Glutamatergic neuron (in vitro differentiated cells): ENCODE measurements around the gene CSNK1G1. TPM values are rescaled to one million over a fixed set of nuclear protein-coding genes. Genes with fewer than 3 reads are reported as not detected.
"Not testable (repeated sequence)": the region's sequence is repeated elsewhere in the genome, so short reads cannot be mapped to it uniquely, and the experiment has no call there.

Experiments
- DNase-seq: peaks from one replicate; pipeline ENCODE4 v3.0.0; 2022
- H3K27ac Mint-ChIP-seq: one replicate; pipeline ENCODE4 v1.8.0; 2020; ENCODE audit warnings: mild to moderate bottlenecking, mixed read lengths, inconsistent platforms; ENCODE audit not compliant: unreplicated experiment
- H3K27me3 Mint-ChIP-seq: one replicate; pipeline ENCODE4 v1.8.0; 2020; ENCODE audit warnings: mild to moderate bottlenecking, moderate library complexity, mixed read lengths, inconsistent platforms; ENCODE audit not compliant: unreplicated experiment
- H3K36me3 Mint-ChIP-seq: one replicate; pipeline ENCODE4 v1.8.0; 2020; ENCODE audit warnings: mild to moderate bottlenecking, mixed read lengths, inconsistent platforms; ENCODE audit not compliant: unreplicated experiment
- H3K4me1 Mint-ChIP-seq: one replicate; pipeline ENCODE4 v1.8.0; 2020; ENCODE audit warnings: mild to moderate bottlenecking, low read depth, mixed read lengths, inconsistent platforms; ENCODE audit not compliant: unreplicated experiment
- H3K4me3 Mint-ChIP-seq: one replicate; pipeline ENCODE4 v1.8.0; 2020; ENCODE audit warnings: mild to moderate bottlenecking, mixed read lengths, inconsistent platforms; ENCODE audit not compliant: unreplicated experiment
- H3K9me3 Mint-ChIP-seq: one replicate; pipeline ENCODE4 v1.8.0; 2020; ENCODE audit warnings: mild to moderate bottlenecking, moderate library complexity, mixed read lengths, inconsistent platforms; ENCODE audit not compliant: unreplicated experiment
- total RNA-seq: library from RNA; stranded (reverse); fragmentation: NEBNext Ultra II Directional; extraction: Animal tissue kit (Norgen Biotek cat#: 25700); gene quantifications from one replicate; pipeline ENCODE4 v1.2.1, GENCODE V29; 2021; ENCODE audit not compliant: unreplicated experiment
- TF ChIP-seq, protein P1 (sequence below): fragments of 200-600 bp; sonication (generic); IDR thresholded peaks from one replicate; pipeline ENCODE4 v1.5.0; 2021; ENCODE audit not compliant: partially characterized antibody, unreplicated experiment

The CSNK1G1 gene
- total RNA-seq, 1 donor from 2014 or later, result 34.2 TPM

GRCh38 chr15:64275934-64276333 lies 80.0 kb downstream of the CSNK1G1 start:
- Mint-ChIP-seq H3K36me3 (no peaks in the 10 kb centered on the region), H3K4me3 (no peak overlapping the region), H3K27ac (no peak overlapping the region), H3K9me3 (peaks cover 3% of the 10 kb centered on the region), H3K27me3 (no peaks in the 10 kb centered on the region), H3K4me1 (no peaks in the 10 kb centered on the region)
- TF ChIP-seq, protein P1, sequence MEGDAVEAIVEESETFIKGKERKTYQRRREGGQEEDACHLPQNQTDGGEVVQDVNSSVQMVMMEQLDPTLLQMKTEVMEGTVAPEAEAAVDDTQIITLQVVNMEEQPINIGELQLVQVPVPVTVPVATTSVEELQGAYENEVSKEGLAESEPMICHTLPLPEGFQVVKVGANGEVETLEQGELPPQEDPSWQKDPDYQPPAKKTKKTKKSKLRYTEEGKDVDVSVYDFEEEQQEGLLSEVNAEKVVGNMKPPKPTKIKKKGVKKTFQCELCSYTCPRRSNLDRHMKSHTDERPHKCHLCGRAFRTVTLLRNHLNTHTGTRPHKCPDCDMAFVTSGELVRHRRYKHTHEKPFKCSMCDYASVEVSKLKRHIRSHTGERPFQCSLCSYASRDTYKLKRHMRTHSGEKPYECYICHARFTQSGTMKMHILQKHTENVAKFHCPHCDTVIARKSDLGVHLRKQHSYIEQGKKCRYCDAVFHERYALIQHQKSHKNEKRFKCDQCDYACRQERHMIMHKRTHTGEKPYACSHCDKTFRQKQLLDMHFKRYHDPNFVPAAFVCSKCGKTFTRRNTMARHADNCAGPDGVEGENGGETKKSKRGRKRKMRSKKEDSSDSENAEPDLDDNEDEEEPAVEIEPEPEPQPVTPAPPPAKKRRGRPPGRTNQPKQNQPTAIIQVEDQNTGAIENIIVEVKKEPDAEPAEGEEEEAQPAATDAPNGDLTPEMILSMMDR, result no peak
- DNase-seq, result no peak

GRCh38 chr15:64274341-64274950 lies 81.5 kb downstream of the CSNK1G1 start:
- no peak for DNase-seq
- Mint-ChIP-seq H3K36me3 (no peaks in the 10 kb centered on the region), H3K9me3 (peaks cover 3% of the 10 kb centered on the region), H3K27me3 (no peaks in the 10 kb centered on the region), H3K4me1 (no peaks in the 10 kb centered on the region), H3K4me3 (no peak overlapping the region), H3K27ac (no peak overlapping the region)
- TF ChIP-seq, protein P1, result no peak

- TF ChIP-seq, protein P1, result no peak
- Mint-ChIP-seq H3K4me3 (no peak overlapping the region), H3K27me3 (no peaks in the 10 kb centered on the region), H3K4me1 (no peaks in the 10 kb centered on the region), H3K9me3 (peaks cover 5% of the 10 kb centered on the region), H3K36me3 (peaks cover 12% of the 10 kb centered on the region), H3K27ac (no peak overlapping the region)
- DNase-seq, result no peak
Measured at GRCh38 chr15:64267331-64267973, 88.5 kb downstream of the CSNK1G1 start.

GRCh38 chr15:64265188-64265587 lies 90.8 kb downstream of the CSNK1G1 start:
- not testable (repeated sequence) for DNase-seq, H3K27me3 Mint-ChIP-seq, H3K4me3 Mint-ChIP-seq, H3K9me3 Mint-ChIP-seq, H3K4me1 Mint-ChIP-seq, H3K27ac Mint-ChIP-seq
- peaks cover 12% of the 10 kb centered on the region for H3K36me3 Mint-ChIP-seq

GRCh38 chr15:64264502-64264901 lies 91.5 kb downstream of the CSNK1G1 start:
- Mint-ChIP-seq H3K9me3 (peaks cover 1% of the 10 kb centered on the region), H3K4me1 (no peaks in the 10 kb centered on the region), H3K4me3 (no peak overlapping the region), H3K27me3 (no peaks in the 10 kb centered on the region), H3K27ac (no peak overlapping the region), H3K36me3 (peaks cover 12% of the 10 kb centered on the region)
- TF ChIP-seq, protein P1, result no peak
- DNase-seq, result no peak
